Subcutaneous adipose tissue (tissue), 4 donors: ENCODE results near the gene IL1RAPL1. TPM values are rescaled to one million over a fixed set of nuclear protein-coding genes. Genes with fewer than 3 reads are reported as not detected.

Source experiments
- total RNA-seq, 4 donors: library from RNA; depleted of rRNA; stranded (reverse); fragments of >200 nt; gene quantifications; one replicate each; pipeline ENCODE4 v1.1.0, GENCODE V29; 2016
- TF ChIP-seq, protein P1 (sequence below): fragments of 450-650 bp; IDR thresholded peaks from one replicate; pipeline ENCODE4 v1.5.1; 2016; ENCODE audit warnings: low read depth, mild to moderate bottlenecking, control low read depth, antibody characterized with exemption, moderate library complexity

The IL1RAPL1 gene
- total RNA-seq, 4 donors from 2014 or later, result 0.66 TPM; not detected in 3

DNA sequence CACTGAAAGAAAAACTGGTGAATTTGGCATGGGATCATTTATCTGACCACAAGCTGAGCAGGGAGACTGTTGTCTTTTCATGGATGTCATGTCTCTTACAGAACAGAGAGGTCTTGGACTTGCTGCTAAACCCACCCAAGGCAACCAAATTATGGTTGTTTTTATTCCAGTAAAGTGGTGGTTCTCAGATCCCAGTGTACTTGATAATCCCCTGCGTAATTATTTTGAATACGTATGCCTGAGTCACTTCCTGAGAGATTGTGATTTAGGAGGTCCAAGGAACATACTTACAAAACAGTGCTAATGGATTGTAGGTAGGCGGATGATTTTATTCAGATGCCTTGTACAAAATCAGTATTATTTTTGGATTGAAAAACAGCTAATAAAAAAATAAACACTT, 585.6 kb downstream of the IL1RAPL1 start:
- TF ChIP-seq, protein P1, sequence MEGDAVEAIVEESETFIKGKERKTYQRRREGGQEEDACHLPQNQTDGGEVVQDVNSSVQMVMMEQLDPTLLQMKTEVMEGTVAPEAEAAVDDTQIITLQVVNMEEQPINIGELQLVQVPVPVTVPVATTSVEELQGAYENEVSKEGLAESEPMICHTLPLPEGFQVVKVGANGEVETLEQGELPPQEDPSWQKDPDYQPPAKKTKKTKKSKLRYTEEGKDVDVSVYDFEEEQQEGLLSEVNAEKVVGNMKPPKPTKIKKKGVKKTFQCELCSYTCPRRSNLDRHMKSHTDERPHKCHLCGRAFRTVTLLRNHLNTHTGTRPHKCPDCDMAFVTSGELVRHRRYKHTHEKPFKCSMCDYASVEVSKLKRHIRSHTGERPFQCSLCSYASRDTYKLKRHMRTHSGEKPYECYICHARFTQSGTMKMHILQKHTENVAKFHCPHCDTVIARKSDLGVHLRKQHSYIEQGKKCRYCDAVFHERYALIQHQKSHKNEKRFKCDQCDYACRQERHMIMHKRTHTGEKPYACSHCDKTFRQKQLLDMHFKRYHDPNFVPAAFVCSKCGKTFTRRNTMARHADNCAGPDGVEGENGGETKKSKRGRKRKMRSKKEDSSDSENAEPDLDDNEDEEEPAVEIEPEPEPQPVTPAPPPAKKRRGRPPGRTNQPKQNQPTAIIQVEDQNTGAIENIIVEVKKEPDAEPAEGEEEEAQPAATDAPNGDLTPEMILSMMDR, result no peak

DNA sequence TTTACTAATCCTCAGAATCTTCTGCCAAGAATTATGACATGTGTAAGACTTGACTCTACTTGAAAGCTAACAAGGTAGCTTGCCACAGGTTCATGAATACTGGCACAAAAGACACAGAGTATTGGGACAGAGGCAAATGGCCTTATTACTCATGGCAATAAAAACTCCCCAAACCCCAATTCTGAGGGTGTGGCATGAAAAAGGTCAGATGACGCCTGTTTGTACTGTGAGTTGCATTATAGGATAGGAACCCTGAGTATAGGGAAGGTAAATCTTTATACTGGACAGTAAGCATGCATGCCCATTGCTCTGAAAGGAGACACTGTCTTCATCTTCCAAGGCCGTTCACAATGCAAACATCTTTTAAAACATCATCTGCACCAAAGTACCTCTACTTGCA, 600.0 kb downstream of the IL1RAPL1 start:
- TF ChIP-seq, protein P1, result no peak

DNA sequence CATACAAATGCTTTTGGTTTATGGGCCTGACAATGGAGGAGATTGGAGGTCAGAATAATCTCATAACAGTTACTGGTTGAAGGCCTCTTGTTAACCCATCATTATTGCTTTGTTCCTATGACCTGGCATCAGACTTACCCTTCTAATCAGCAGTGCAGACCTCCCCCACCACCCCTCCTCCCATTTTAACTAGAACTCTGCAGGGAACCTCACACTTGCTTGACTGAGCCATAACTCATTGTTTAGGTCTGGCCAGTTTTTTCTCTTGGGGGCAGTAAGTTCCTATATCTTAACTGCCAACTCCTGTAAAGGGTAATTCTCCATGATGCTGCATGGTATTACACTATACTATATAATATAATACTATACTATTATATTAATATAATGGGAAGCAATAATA, 609.3 kb downstream of the IL1RAPL1 start:
- TF ChIP-seq, protein P1, result no peak

DNA sequence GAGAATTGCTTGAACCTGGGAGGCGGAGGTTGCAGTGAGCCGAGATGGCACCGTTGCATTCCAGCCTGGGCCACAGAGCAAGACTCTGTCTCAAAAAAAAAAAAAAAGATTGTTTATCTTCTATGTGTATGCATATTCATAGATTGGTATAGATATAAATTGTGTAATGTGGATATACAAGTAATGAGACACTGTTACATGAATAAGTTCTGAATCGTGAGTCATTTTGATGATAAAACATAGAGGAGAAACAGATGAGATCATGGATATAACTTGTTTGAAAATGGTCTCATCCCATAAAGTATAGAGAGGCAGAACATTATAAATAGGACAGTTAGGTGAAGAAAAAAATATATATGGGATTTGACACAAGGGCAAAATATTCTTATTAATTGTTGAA, 628.0 kb downstream of the IL1RAPL1 start:
- TF ChIP-seq, protein P1, result no peak

DNA sequence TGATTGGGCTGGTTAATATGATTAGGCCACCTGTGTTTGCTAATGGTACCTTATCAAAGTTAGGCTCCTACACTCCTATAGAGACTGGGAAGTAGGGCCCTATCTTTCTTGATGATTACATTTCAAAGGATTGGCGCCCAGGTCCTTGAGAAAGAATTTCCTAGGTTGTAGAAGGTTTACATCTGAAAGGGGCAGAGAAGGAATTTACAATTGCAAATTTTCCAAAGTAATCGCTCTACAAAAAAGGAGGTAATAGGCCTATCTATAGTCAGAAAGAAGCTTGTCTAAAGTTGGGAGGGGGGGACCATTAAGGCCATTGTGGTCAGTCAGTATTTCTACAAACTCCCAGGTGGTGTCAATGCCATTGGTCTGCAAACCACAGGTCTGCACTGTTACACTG, 638.4 kb downstream of the IL1RAPL1 start:
- TF ChIP-seq, protein P1, result no peak

DNA sequence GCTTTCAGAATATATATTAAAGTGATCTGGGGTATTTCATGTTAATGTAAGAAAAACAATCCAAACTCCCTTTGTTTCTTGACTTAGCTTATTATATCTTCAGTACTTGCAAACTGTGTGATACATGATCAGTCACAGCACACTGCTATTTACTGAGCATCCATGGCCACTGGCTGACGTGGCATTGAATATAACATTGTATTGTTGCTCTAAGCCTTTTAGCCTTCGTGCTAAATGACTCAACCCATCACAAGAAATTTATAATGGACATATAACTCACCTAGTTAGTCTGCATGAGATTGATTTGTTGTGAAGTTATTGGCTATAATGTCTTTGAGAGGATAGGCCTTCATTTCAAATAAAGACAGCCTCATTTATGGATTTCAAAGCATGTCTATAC, 642.6 kb downstream of the IL1RAPL1 start:
- TF ChIP-seq, protein P1, result no peak

DNA sequence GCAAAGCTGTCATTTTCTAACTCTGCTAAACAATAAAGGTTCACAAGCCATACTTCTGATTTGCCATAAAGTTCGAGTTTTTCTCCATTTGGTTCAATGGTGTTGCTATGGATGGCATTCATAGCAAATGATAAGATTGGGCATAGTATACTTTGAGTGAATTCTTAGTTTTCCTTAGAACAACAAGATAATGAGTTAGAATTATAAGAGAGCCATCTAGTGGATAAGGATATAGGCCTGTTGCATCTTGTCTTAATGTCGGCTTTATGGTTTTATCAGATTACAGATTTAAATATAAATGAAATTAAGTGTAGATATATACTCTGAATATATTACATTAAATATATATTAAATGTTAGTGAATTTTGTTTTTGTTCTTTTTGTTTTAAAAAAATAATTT, 644.6 kb downstream of the IL1RAPL1 start:
- TF ChIP-seq, protein P1, result no peak
